ENCODE data around the gene ACR. TPM values are rescaled to one million over a fixed set of nuclear protein-coding genes. Genes with fewer than 3 reads are reported as not detected.

The ACR gene
- total and polyA plus RNA-seq, 2 of the 13 experiments (the other 11 are each of a cell fraction or from before 2014, with no cell fraction given) = 0.15 TPM; not detected in 1

GRCh38 chr22:50724616-50725015 is 13.4 kb upstream of the ACR start (continued):
- TF ChIP-seq DBP (CRISPR knock-in tag; IDR thresholded peaks at IDR 0.05; ENCODE audit: not compliant biosample characterization) = no peak
- no peak for TF ChIP-seq CBFB (CRISPR knock-in tag; IDR thresholded peaks at IDR 0.05)
- no peak for TF ChIP-seq MAF1 (CRISPR knock-in tag; IDR thresholded peaks at IDR 0.05; ENCODE audit: borderline replicate concordance)
- TF ChIP-seq SNRNP70 (IDR thresholded peaks at IDR 0.05; ENCODE audit: low read depth, low read length) = no peak
- no peak for TF ChIP-seq EHMT2 (IDR thresholded peaks at IDR 0.05; ENCODE audit: borderline replicate concordance, low read depth, low read length)
- TF ChIP-seq CERS6 (CRISPR knock-in tag; IDR thresholded peaks at IDR 0.05) = no peak
- TF ChIP-seq, protein P1, sequence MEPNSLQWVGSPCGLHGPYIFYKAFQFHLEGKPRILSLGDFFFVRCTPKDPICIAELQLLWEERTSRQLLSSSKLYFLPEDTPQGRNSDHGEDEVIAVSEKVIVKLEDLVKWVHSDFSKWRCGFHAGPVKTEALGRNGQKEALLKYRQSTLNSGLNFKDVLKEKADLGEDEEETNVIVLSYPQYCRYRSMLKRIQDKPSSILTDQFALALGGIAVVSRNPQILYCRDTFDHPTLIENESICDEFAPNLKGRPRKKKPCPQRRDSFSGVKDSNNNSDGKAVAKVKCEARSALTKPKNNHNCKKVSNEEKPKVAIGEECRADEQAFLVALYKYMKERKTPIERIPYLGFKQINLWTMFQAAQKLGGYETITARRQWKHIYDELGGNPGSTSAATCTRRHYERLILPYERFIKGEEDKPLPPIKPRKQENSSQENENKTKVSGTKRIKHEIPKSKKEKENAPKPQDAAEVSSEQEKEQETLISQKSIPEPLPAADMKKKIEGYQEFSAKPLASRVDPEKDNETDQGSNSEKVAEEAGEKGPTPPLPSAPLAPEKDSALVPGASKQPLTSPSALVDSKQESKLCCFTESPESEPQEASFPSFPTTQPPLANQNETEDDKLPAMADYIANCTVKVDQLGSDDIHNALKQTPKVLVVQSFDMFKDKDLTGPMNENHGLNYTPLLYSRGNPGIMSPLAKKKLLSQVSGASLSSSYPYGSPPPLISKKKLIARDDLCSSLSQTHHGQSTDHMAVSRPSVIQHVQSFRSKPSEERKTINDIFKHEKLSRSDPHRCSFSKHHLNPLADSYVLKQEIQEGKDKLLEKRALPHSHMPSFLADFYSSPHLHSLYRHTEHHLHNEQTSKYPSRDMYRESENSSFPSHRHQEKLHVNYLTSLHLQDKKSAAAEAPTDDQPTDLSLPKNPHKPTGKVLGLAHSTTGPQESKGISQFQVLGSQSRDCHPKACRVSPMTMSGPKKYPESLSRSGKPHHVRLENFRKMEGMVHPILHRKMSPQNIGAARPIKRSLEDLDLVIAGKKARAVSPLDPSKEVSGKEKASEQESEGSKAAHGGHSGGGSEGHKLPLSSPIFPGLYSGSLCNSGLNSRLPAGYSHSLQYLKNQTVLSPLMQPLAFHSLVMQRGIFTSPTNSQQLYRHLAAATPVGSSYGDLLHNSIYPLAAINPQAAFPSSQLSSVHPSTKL (CRISPR knock-in tag; IDR thresholded peaks at IDR 0.05) = no peak

DNA sequence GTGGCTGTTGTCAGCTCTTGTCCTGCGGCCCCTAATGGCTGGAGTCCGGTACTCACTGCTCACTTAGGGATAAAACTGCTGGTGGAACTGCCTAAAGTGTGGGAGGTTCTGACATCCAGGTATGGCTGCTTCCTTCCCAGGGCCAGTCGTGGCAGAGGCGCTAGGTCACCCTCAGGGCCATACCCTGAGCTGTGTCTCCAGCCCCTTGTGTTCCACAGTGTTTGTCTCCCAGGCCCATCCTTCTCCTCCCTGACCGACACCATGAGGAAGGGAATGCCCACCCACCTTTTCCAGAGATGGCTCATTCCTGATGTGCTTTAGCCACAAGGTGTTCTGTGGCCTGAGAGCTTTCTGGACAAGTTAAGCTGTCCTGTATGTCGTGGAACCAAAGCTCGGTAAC is 12.4 kb upstream of the ACR start:
- Histone ChIP-seq H3K9ac (ENCODE audit: insufficient read depth, low read depth, low read length) (no peak overlapping the region), H3K4me3 (replicated peaks in 1 of 3; ENCODE audit: insufficient read depth in 1 of 3, low read depth in 2 of 3, low read length in 3 of 3) (no peak overlapping the region), H3K36me3 (replicated peaks in 1 of 2; ENCODE audit: control insufficient read depth in 1 of 2, insufficient read depth in 2 of 2, low read length in 2 of 2) (peaks cover 19 to 38% of the 10 kb centered on the region in 2 experiments), H2AFZ (ENCODE audit: low read length) (no peak overlapping the region), H3K27me3 (ENCODE audit: control insufficient read depth in 1 of 2, insufficient read depth in 2 of 2, low read length in 2 of 2) (no peaks in the 10 kb centered on the region), H3K4me1 (ENCODE audit: insufficient read depth, low read length) (peaks cover 10% of the 10 kb centered on the region; the same call in 1 of the 2 replicates), H3K27ac (ENCODE audit: extremely low read length, insufficient read depth, low read length) (no peak overlapping the region), H3K79me2 (ENCODE audit: insufficient read depth, low read length) (no peaks in the 10 kb centered on the region), H3K4me2 (ENCODE audit: low read depth, low read length) (no peak overlapping the region), H4K20me1 (ENCODE audit: insufficient read depth, low read length) (no peaks in the 10 kb centered on the region; the same call in 1 of the 2 replicates), H3K9me3 (ENCODE audit: low read length) (no peaks in the 10 kb centered on the region)
- 95% methylated on average over 3 of the region's 7 CpGs for WGBS (ENCODE audit: low lambda C conversion rate)
- POLR2A ChIA-PET = interaction anchor here (0.9 kb wide), 1 partner anchor 26 kb away, joined by 3 read pairs; no protein-coding TSS in a partner anchor
- DNase-seq (ENCODE audit: low spot score) (no peak), ATAC-seq (no peak), FAIRE-seq (no peak)
- in situ Hi-C loops (cut with HindIII; ENCODE audit: extremely low pct_ligation_motif_present, low pct_unique_long_range_greater_than_20kb) = no loop called here
- CTCF ChIA-PET (ENCODE audit: low intra/inter-chr PET ratio, low total read pairs) = no interaction called here
- intact Hi-C loops (cut with micrococcal nuclease; ENCODE audit: unreplicated experiment) = no loop called here
- BruUV-seq (replicated peaks) = no TSS peak
- TF ChIP-seq AKAP8 (CRISPR knock-in tag; IDR thresholded peaks at IDR 0.05) = no peak
- TF ChIP-seq, protein P2, sequence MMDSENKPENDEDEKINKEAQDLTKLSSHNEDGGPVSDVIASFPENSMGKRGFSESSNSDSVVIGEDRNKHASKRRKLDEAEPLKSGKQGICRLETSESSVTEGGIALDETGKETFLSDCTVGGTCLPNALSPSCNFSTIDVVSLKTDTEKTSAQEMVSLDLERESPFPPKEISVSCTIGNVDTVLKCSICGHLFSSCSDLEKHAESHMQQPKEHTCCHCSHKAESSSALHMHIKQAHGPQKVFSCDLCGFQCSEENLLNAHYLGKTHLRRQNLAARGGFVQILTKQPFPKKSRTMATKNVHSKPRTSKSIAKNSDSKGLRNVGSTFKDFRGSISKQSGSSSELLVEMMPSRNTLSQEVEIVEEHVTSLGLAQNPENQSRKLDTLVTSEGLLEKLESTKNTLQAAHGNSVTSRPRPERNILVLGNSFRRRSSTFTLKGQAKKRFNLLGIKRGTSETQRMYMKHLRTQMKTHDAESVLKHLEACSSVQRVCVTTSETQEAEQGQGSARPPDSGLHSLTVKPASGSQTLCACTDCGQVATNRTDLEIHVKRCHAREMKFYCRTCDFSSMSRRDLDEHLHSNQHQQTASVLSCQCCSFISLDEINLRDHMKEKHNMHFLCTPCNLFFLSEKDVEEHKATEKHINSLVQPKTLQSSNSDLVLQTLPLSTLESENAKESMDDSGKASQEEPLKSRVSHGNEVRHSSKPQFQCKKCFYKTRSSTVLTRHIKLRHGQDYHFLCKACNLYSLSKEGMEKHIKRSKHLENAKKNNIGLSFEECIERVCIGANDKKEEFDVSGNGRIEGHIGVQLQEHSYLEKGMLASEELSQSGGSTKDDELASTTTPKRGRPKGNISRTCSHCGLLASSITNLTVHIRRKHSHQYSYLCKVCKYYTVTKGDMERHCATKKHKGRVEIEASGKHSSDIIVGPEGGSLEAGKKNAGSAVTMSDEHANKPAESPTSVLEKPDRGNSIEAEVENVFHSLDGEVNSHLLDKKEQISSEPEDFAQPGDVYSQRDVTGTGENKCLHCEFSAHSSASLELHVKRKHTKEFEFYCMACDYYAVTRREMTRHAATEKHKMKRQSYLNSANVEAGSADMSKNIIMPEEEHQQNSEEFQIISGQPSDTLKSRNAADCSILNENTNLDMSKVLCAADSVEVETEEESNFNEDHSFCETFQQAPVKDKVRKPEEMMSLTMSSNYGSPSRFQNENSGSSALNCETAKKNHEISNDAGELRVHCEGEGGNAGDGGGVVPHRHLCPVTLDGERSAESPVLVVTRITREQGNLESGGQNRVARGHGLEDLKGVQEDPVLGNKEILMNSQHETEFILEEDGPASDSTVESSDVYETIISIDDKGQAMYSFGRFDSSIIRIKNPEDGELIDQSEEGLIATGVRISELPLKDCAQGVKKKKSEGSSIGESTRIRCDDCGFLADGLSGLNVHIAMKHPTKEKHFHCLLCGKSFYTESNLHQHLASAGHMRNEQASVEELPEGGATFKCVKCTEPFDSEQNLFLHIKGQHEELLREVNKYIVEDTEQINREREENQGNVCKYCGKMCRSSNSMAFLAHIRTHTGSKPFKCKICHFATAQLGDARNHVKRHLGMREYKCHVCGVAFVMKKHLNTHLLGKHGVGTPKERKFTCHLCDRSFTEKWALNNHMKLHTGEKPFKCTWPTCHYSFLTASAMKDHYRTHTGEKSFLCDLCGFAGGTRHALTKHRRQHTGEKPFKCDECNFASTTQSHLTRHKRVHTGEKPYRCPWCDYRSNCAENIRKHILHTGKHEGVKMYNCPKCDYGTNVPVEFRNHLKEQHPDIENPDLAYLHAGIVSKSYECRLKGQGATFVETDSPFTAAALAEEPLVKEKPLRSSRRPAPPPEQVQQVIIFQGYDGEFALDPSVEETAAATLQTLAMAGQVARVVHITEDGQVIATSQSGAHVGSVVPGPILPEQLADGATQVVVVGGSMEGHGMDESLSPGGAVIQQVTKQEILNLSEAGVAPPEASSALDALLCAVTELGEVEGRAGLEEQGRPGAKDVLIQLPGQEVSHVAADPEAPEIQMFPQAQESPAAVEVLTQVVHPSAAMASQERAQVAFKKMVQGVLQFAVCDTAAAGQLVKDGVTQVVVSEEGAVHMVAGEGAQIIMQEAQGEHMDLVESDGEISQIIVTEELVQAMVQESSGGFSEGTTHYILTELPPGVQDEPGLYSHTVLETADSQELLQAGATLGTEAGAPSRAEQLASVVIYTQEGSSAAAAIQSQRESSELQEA (CRISPR knock-in tag; IDR thresholded peaks at IDR 0.05; ENCODE audit: not compliant biosample characterization) = no peak

Data from HepG2 (cell line).